Neural progenitor cell (in vitro differentiated cells): ENCODE results near the gene EXOC6B.

Experiments used
- EZH2 ChIP-seq: fragments of 200-600 bp; sonication (generic); IDR thresholded peaks from 2 replicates; pipeline ENCODE4 v1.6.1; 2017; ENCODE audit warnings: antibody characterized with exemption, mild to moderate bottlenecking, moderate library complexity
- EZH2phosphoT487 ChIP-seq: fragments of 200-600 bp; sonication (generic); IDR thresholded peaks from 2 replicates; pipeline ENCODE4 v1.6.1; 2017; ENCODE audit warnings: antibody characterized with exemption
- TF ChIP-seq, protein P1 (sequence below): fragments of 200-600 bp; sonication (generic); IDR thresholded peaks from 2 replicates; pipeline ENCODE4 v1.5.1; 2017; ENCODE audit warnings: antibody characterized with exemption, mild to moderate bottlenecking

DNA sequence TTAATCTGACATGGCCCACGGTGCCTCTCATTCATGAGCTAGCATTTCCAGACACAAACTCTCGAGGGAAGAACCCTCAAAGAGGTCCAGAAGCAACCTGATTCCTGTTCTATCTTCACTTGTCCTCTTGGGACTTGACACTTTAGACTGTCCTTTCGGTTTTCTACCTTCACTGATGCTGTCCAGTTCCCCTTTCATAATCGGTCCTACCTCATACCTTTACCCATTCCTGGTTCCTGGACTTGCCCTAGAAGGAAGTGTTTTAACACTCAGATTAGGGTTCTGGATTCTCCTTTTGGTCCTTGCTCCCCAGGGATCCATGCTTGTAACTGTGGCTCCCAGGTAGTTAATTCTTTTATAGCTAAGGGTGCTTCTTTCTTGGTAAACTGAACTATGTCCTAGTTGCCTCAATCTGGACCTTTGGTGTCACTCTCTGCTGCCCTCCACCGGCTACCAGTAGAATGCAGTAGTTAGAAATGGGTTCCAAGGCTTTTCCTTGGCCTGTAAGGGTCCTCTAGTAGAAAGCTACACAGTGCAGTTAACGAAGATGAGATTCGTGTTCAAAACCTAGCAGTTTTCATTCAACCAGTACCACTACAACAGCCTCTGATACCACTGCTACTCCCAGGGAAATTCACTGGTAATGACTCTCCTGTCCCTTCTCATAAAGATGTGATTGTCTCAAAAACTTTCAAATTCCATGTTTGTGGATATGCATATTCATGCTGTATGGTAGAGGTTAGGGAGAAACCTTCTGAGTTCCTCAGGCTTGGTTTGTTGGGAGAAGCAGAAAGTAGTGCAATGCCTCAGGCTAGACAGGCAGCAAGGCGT, 500.0 kb downstream of the EXOC6B start:
- TF ChIP-seq, protein P1, sequence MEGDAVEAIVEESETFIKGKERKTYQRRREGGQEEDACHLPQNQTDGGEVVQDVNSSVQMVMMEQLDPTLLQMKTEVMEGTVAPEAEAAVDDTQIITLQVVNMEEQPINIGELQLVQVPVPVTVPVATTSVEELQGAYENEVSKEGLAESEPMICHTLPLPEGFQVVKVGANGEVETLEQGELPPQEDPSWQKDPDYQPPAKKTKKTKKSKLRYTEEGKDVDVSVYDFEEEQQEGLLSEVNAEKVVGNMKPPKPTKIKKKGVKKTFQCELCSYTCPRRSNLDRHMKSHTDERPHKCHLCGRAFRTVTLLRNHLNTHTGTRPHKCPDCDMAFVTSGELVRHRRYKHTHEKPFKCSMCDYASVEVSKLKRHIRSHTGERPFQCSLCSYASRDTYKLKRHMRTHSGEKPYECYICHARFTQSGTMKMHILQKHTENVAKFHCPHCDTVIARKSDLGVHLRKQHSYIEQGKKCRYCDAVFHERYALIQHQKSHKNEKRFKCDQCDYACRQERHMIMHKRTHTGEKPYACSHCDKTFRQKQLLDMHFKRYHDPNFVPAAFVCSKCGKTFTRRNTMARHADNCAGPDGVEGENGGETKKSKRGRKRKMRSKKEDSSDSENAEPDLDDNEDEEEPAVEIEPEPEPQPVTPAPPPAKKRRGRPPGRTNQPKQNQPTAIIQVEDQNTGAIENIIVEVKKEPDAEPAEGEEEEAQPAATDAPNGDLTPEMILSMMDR, result peak; percentile 75
- TF ChIP-seq EZH2 (no peak), EZH2phosphoT487 (no peak)
